GM19238 (cell line): ENCODE measurements around the gene GJA1.

ENCODE experiments used
- DNase-seq: peaks from one replicate; pipeline ENCODE4 v3.0.0; 2011; ENCODE audit warnings: low spot score; ENCODE audit not compliant: insufficient read length

GJA1 gene

DNA sequence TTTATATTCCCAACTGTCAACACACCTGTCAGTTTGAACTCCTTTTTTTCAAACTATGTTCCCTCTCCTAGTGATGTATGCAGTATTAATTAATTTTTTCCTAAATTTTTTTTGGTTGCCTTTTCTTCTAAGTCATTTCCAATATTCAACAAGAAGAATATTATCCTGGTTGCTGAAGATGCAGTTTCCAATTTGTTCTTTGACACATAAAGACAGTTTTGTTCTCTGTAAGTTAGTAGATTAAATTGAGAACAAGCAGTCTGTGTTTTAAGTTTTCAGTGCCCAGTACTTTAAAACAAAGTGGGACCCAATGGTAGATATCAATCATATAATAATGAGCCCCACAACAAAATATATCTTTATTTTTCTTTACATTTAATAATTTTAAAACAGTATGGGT is 47.3 kb downstream of the GJA1 start:
- no peak for DNase-seq

GRCh38 chr6:121485359-121485811 is 49.9 kb downstream of the GJA1 start:
- no peak for DNase-seq

GRCh38 chr6:121491576-121491975 is 56.1 kb downstream of the GJA1 start:
- no peak for DNase-seq

GRCh38 chr6:121492536-121492935 is 57.1 kb downstream of the GJA1 start:
- DNase-seq: no peak

DNA sequence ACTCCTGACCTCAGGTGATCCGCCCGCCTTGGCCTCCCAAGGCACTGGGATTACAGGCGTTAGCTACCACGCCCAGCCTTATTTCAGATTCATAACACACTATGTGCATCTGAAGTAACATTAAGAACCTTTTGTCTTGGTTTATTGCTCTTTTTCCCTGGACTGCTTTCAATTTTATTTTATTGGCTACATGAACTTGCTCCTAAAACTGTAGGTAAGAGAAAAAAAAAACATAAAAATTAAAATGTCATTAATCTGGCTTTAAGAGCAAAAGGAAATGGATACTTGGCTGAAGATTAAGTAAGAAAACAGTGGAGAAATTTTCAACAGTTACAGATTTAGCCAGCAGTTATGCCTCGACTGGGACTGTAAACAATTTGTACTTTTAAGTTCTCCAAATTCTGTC is 62.5 kb downstream of the GJA1 start:
- DNase-seq: no peak

DNA sequence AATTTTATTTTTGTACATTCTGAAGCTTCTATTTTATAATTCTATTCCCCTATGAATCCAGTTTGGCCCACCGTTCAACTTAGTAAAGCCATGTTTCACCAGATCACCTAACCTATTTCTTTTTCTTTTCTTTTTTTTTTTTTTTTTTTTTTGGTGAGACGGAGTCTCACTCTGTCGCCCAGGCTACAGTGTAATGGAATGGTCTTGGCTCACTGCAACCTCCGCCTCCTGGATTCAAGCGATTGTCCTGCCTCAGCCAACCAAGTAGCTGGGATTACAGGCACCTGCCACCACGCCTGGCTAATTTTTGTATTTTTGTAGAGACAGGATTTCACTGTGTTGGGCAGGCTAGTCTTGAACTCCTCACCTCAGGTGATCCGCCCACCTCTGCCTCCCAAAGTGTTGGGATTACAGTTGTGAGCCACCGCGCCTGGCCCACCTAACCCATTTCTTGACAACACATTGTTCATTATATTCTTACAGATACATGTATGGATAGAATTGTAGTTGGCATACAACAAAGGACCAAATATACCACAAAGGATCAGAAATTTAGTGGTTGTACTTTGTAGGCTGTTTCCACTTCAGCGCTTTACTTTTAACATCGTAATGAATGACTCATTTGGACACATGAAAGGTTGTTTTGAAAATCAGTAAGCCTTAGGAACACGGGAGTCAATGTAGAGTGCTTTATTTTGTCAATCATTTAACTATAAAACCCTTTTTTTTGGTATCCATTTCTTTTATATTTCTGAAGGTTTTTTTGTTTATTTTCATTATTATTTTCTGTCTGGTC is 63.2 kb downstream of the GJA1 start:
- no peak for DNase-seq
